ENCODE results near the gene ZNF141.
"Not testable (repeated sequence)": the region's sequence is repeated elsewhere in the genome, so short reads cannot be mapped to it uniquely, and the experiment has no call there.

ZNF141 gene

DNA sequence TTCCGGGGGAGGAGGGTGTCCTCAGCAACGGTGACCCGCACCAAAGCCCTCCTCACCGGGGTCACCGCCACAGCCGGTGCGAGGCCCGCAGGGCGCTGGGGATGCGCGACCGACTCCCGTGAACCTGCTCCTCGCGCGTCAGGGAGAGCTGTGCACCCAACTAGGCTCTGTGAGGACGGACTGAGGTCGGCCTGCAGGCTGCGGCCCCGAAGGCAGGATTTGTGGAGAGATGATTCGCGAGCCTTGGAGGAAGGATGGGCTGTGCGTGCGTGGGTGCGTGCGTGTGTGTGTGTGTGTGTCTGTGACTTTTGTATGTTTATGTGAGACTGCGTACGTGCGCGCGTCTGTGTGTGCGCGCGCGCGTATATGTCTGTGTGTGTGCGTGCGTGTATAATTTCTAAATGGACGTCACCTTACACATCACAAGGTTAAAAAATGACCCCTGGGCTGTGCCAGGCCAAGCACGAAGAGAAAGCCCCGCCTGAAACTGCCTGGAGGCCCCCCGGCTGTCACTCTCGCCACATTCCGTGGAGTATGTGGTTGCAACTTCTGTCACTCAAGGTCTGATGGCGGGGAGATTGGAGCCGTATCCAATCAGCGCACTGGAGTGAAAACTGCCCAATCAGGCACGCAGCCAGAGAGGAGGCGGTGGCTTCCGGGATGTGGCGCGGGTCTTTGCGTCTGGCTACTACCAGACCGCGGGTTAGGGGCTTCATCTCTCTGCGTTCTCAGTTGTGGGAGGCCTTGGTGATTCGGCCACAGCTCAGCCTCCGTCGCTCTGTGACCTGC lies at the start of gene ZNF141:
TSS of gene ZNF141 (plus strand) at position 672 of the 789 bp plus-strand sequence. CDS start 170 bp downstream, outside the sequence.
- peak; percentile 96 for DNase-seq

DNA sequence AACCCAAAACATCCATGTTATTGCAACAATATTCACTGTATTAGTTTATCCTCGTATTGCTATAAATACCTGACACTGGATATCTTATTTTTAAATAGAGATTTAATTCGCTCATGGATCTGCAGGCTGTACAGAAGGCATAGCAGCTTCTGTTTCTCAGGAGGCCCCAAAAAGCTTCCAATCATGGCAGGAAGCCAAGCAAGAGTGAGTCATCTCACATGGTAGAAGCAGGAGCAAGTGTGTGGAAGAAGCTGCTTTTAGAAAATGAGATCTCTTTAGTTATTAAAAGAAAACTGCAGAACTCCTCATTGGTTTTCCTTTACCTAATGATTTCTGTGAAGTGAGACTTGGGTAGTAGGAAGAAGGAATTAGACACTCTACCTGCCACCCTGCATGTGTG lies 48.7 kb upstream of the ZNF141 start:
- DNase-seq, result no peak

DNA sequence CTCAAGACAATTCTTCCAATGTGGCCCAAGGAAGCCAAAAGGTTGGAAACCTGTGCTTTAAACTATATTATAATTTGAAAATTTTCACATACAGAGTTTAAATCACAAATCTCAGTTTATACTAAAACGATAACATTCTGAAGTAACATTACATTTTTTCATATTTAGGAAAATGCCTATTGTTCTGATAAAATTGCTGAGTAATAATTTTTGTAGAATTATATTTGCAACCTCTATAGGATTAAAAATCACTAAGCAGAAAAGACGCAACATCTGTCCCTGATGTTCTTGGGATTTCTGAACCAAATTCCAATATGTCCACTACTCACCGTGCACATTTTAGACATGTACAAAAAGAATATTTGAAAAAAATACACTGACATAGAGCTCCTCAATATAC lies 42.9 kb upstream of the ZNF141 start:
- no peak for DNase-seq

DNA sequence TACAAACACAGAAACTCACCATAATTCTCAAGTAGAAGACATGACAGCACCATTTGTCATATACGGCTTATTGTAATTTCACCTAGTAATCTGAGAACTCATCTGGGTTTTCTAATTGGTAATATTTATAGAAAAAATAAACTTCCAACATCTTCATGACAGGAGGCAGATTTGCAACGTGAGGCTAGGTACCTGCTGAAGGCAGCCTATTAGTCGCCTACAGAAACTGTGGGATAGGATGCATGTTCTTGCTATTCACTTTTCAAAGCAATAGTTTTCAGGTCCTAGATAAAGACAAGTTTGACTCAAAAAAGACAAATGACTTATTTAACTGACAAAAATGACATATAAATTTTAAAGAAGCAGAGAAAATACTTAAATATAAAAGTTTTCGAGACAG lies 35.2 kb upstream of the ZNF141 start:
- no peak for DNase-seq

DNA sequence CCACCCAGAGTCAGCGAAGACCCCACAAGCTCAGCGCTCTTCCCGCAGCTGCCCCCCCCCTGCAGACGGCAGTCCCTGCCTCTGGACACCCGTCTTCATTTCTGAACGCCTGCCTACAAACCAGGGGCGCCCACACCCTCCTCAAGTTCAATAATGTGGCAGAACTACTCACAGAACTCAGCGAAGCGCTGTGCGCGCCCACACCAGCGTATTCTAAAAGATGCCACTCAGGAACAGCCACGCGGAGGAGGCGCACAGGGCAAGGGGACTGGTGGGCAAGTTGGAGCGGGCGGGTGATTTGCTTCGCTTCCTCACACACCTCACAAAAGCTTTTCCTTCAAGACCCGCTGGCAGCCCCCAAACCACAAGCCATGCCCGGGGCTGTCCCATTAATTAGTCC lies 33.1 kb upstream of the ZNF141 start:
- not testable (repeated sequence) for DNase-seq

DNA sequence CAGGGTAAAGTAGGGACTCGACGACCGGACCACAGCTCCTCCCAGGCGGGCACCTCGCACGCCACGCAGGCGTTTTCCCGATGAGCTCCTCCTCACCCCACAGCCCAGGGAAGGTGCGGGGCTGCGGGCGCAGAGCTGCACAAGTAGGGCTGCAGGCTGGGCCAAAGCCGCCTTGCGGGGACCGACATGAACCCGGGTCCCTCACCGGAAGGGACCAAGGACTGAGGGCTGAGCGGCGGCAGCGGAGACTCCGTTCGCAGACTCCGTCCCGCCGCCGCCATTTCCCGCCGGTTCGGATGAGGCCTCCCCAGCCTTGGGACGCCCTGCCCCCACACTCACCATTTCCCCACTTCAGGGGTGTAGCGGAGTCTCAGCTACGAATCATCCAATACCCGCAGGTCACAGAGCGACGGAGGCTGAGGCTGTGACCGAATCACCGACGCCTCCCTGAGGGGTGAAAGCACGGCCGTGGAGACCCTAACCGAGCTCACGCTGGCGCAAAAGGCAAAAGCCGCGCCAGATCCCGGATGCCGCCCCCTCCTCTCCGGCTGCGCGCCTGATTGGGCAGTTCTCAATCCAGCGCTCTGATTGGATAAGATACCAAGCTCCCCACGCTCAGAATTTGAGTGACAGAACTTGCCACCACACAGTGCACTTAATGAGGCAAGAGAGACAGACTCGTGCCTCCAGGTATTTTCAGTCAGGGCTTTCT lies 32.5 kb upstream of the ZNF141 start, which contains the start of gene ZNF732:
TSS of gene ZNF732 (minus strand) at position 506 of the 712 bp plus-strand sequence. CDS start at position 342, 164 bp downstream.
- no peak for DNase-seq

DNA sequence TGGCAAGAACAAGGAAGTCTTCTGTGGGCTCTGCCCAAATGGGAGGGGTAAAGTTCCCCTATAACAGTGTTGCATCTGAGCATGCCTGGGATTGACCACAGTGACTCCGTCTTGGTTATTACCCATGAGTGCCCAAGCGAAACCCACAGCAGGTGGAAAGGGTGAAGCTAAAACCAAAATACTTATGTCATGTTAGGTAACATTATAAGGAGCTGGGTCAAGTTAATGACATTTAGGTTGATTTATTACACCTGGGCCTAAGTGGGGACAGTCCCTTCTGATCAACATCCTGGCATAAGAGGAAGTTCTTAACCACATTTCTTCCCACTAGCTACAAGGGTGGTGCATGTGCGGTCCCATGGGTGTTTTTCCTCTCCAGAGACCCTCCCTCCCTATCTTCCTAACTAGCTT lies 31.1 kb upstream of the ZNF141 start:
- DNase-seq, result no peak

DNA sequence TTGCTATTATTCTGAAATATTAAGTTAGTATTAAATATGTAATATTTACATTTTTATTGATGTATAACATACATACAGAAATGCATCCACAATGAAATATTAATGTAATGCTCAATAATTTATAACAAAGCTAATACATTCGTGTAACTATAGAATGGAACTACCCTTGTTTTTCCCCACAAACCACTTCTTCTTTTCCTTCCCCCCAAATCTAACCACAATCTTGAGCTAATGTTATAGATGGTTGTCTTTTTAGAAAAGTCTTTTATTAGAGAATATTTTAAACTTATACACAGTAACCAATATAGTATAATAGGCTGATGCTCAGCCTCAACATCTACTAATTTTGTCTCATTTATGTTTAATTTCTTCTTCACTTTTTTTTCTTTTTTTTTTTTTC lies 27.8 kb upstream of the ZNF141 start:
- no peak for DNase-seq

DNA sequence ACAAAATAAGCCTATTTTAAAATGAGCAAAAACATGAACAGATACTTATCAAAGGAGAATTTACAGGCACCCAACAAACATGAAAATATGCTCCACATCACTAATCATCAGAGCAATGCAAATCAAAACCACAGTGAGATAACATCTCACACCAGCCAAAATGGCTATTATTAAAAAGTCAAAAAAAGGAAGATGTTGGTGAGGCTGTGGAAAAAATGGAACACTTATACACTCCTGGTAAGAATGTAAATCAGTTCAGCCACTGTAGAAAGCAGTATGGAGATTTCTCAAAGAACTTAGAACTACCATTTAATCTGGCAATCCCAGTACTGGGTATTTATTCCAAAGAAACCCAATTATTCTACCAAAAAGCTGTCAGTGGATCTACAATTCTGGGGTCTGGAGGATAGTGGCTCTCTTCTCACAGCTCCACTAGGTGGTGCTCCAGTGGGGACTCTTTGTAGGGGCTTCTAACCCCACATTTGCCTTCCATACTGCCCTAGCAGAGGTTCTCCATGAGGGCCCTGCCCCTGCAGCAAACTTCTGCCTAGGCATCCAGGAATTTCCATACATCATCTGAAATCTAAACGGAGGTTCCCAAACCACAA lies 23.2 kb upstream of the ZNF141 start:
- DNase-seq, result no peak

DNA sequence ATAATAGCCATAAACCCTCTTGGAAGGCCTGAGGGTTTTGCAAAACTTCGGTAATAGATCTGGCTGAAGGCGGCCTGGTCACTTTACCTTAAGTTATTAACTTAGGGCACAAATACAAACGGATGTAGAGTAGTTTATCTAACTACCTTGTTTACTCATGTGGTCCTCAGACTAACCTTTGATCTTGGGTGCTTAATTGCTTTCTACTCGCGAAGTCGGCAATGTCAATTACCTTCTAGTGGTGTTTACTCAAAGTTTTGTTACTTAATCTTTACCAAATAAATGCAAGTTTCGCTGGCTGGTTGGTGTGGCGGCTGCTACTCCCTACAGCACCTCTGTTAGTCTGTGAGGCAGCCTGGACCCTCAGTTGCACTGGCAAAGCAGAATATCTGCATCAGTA lies 8.9 kb upstream of the ZNF141 start:
- no peak for DNase-seq

DNA sequence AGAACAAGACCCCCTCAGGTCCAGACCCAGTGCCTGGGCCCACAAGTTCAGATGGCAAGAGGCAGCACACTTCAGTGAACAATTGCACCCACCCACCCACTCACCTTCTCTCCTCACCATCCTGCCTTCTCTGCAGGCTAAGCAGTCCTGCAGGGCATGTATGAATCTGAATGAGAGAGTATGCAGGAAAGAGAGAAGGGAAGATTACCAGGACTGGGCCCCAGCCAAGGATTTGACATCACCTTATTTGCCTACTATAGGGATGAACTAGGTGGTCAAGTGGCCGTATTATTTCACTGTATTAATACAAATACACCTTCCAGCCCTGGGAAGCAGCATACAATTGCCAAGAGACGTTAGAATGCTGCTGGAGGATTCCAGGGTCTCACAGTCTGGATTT lies 2.1 kb upstream of the ZNF141 start:
- no peak for DNase-seq

DNA sequence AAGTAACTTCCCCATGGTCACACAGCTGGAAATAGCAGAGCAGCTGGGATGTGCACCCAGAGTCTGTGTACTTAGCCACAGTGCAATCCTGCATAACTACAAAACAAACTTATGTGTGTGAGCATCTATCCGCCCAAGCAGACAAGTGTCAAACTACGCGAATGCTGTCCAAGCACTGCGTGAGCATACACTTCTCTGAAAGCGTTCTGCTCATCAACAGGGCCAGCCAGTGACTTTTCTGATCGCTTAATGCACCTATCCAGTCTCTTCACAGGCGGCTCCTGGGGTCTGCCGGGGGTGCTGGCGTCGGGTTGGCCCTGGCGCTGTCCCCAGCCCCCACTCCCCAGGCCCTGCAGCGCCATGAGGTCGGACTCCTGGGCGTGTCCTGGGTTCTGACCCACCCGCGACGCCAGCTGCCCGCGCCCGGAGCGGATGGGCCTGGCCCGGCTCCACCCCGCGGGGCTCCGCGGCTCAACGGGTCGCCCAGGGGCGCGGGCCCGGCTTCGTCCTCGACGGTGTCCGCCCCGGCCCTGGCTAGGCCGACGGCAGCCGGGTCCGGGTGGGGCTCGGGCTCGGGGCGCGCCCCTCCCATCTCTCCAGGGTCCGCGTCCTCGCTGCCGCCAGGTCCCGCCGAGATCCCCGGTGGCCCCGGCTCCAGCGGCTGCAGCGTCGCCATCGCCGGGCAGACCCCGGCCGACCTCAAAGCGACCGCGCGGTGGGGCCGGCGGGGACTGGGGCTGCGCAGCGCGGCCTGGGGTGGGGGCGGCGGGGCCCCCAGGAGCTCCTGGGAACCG lies 1.3 kb upstream of the ZNF141 start:
- no peak for DNase-seq

DNA sequence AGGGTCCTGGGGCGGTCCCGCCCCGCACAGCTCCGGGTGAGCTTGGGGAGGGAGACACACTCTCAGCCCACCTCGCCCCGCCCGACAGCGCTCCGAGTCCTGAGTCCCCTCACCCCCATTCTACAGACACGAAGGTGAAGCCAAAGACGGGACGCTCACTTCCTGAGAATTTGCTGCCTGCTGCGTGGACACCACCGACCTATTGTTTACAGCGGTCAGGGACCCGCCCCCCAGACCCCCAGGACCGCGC lies 796 bp upstream of the ZNF141 start:
- no peak for DNase-seq

DNA sequence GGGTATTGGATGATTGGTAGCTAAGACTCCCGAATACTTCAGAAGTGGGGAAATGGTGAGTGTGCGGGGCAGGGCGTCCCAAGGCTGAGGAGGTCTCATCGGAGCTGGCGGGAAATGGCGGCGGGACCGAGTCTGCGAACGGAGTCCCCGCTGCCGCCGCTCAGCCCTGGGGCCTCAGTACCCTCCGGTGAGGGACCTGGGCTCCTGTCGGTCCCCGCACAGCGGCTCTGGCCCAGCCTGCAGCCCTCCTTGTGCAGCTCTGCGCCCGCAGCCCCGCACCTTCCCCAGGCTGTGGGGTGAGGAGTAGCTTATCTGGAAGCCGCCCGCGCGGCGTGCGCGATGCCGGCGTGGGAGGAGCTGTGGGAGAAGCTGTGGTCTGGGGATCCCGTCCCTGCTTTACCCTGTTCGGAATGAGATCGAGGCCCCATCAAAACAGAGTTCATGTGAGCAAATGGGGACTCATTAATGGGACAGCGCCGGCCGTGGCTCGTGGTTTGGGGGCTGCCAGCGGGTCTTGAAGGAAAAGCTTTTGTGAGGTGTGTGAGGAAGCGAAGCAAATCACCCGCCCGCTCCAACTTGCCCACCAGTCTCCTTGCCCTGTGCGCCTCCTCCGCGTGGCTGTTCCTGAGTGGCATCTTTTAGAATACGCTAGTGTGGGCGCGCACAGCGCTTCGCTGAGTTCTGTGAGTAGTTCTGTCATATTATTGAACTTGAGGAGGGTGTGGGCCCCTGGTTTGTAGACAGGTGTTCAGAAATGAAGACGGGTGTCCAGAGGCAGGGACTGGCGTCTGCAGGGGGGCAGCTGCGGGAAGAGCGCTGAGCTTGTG lies 531 bp downstream of the ZNF141 start:
- DNase-seq, result peak; percentile 45

DNA sequence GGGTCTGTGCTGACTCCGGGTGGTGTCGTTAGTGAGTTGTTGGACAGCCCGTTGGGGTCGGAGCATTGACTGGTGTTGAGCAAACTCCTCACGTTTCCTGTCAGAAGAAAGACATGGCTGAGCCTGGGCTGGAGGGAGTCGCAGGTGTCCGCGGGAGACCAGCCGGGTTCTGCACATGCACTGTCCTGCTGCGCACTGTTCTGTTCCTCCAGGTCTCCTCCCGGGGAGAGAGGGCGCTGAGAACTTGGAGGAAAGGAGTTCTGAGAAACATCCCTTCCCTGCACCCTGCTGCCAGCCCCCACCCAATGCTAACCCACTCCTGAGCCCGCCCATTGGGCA lies 1.1 kb downstream of the ZNF141 start:
- DNase-seq, result no peak

DNA sequence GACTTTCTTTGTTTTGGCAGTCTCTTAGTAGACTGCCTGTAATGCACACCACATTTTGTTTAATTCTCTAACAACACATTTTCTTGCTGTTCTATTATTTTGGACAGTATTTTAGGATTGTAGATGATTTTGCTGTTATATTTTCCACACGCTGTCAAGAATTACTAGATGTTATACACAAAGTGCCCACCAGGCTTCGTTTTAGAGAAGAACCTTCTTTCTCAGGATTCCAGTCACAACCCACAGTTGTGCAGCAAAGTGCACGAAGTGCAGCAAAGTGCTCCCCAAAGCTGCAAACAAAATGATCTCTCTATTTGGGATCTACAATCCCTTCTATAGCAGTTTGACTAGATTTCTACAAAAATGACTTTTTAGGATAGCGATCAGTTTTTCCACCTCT lies 2.4 kb downstream of the ZNF141 start:
- DNase-seq, result no peak

DNA sequence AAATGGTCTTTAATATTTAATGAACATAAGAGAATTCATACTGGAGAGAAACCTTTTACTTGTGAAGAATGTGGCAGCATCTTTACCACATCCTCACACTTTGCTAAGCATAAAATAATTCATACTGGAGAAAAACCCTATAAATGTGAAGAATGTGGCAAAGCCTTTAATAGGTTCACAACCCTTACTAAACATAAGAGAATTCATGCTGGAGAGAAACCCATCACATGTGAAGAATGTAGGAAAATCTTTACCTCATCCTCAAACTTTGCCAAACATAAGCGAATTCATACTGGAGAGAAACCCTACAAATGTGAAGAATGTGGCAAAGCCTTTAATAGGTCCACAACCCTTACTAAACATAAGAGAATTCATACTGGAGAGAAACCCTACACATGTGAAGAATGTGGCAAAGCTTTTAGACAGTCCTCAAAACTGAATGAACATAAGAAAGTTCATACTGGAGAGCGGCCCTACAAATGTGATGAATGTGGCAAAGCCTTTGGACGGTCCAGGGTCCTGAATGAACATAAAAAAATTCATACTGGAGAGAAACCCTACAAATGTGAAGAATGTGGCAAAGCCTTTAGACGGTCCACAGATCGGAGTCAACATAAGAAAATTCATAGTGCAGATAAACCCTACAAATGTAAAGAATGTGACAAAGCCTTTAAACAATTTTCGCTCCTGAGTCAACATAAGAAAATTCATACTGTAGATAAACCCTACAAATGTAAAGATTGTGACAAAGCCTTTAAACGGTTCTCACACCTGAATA lies 35.6 kb downstream of the ZNF141 start:
- DNase-seq, result no peak

DNA sequence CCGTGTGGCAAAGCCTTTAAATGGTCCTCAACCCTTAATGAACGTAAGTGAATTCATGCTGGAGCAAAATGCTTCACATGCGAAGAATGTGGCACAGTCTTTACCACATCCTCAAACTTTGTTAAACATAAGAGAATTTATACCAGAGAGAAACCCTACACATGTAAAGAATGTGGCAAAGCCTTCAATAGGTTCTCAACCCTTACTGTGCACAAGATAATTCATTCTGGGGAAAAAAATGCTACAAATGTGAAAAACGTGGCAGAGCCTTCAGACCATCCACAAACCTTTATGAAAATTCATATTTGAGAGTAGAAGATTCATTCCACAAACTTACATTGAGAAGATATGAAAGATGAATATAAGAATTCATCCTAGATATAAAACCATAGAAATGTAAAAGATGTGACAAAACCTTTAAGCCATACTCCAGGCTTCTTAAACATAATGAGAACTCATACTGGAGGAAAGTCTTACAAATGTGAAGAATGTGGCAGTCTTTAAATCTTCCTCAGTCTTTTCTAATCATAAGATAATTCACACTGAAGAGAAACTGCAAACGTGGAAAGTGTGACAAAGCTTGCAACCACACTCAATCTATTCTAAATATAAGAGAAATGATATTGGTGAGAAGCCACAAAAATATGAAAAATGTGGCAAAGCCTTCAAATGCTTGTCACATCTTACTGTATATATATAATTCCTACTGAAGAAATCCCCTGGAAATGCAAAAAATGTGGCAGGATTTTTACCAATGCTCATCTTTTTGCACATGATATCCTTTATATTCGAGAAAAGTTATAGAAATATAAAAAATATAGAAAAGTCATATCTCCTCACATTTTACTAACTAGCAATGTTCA lies 36.9 kb downstream of the ZNF141 start:
- DNase-seq, result no peak

DNA sequence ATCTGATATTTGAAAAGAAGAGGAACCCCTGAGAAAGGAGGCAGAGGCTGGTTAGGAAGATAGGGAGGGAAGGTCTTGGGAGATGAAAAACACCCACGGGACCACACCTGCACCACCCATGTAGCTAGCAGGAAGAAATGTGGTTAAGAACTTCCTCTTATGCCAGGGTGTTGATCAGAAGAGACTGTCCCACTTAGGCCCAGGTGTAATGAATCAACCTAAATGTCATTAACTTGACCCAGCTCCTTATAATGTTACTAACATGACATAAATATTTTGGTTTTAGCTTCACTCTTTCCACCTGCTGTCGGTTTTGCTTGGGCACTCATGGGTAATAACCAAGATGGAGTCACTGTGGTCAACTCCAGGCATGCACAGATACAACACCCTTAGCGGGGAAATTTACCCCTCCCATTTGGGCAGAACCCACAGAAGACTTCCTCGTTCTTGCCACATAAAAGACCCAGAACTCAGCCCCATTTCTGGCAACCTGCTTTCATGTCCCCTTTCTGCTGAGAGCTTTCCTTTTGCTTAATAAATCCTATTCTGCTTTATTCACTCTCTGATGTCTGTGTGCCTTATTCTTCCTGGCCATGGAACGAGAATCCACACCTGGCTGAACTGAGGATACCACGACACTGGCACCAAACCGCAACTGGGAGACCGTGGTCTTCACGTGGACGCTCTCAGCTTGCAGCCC lies 46.8 kb downstream of the ZNF141 start:
- no peak for DNase-seq

Measured in CD4-positive, alpha-beta T cell treated with Interleukin-17A for 1 hour (primary cell).